Loucy (cell line): ENCODE results near the gene ELAVL1.

Experiments
- H2AFZ ChIP-seq: fragments of 200-600 bp; sonication (generic); 2 replicates; pipeline ENCODE4 v1.6.0; 2016; ENCODE audit warnings: antibody characterized with exemption, mild to moderate bottlenecking, low read length, moderate library complexity
- H3F3A ChIP-seq: fragments of 200-600 bp; 2 replicates; pipeline ENCODE4 v1.6.0; 2016; ENCODE audit warnings: antibody characterized with exemption, low read depth, mild to moderate bottlenecking
- H3K27me3 ChIP-seq: fragments of 200-600 bp; sonication (generic); 2 replicates; pipeline ENCODE4 v1.6.1; 2014; ENCODE audit warnings: low read length, mild to moderate bottlenecking; ENCODE audit not compliant: insufficient read depth, poor library complexity, severe bottlenecking
- H3K36me3 ChIP-seq: fragments of 200-600 bp; sonication (generic); 2 replicates; pipeline ENCODE4 v1.6.1; 2016; ENCODE audit warnings: low read length; ENCODE audit not compliant: insufficient read depth
- H3K4me1 ChIP-seq: fragments of 200-600 bp; sonication (generic); 2 replicates; pipeline ENCODE4 v1.5.1; 2014; ENCODE audit warnings: low read length, mild to moderate bottlenecking; ENCODE audit not compliant: insufficient read depth, poor library complexity, severe bottlenecking
- H3K4me2 ChIP-seq: fragments of 200-600 bp; sonication (generic); 2 replicates; pipeline ENCODE4 v1.6.0; 2014; ENCODE audit warnings: antibody characterized with exemption, low read length, low read depth, mild to moderate bottlenecking; ENCODE audit not compliant: poor library complexity, severe bottlenecking
- H3K4me3 ChIP-seq: fragments of 200-600 bp; sonication (generic); 2 replicates; pipeline ENCODE4 v1.5.1; 2014; ENCODE audit warnings: low read length, mild to moderate bottlenecking, mixed read lengths; ENCODE audit not compliant: poor library complexity, severe bottlenecking
- H3K79me2 ChIP-seq: fragments of 200-600 bp; sonication (generic); 2 replicates; pipeline ENCODE4 v1.6.1; 2014; ENCODE audit warnings: low read length; ENCODE audit not compliant: insufficient read depth
- H3K9ac ChIP-seq: fragments of 200-600 bp; sonication (generic); 2 replicates; pipeline ENCODE4 v1.6.0; 2014; ENCODE audit warnings: mild to moderate bottlenecking, low read depth, low read length, moderate library complexity; ENCODE audit not compliant: poor library complexity, severe bottlenecking
- H3K9me2 ChIP-seq: fragments of 200-600 bp; sonication (generic); replicated peaks from 2 replicates; pipeline ENCODE4 v1.6.1; 2016; ENCODE audit warnings: low read depth, low read length, mixed read lengths
- H3K9me3 ChIP-seq: fragments of 200-600 bp; sonication (generic); 2 replicates; pipeline ENCODE4 v1.6.1; 2014; ENCODE audit warnings: mild to moderate bottlenecking, antibody characterized with exemption, low read length, low read depth; ENCODE audit not compliant: insufficient read depth
- H4K20me1 ChIP-seq: fragments of 200-600 bp; sonication (generic); 2 replicates; pipeline ENCODE4 v1.6.0; 2014; ENCODE audit warnings: antibody characterized with exemption, low read length, mild to moderate bottlenecking; ENCODE audit not compliant: insufficient read depth, poor library complexity, severe bottlenecking
- CTCF ChIP-seq: fragments of 200-600 bp; sonication (generic); conservative IDR thresholded peaks from 2 replicates; pipeline ENCODE4 v1.5.1; 2014; ENCODE audit warnings: mild to moderate bottlenecking, antibody characterized with exemption, low read length
- EZH2phosphoT487 ChIP-seq: fragments of 200-600 bp; IDR thresholded peaks from 2 replicates; pipeline ENCODE4 v1.6.1; 2018; ENCODE audit warnings: antibody characterized with exemption, mild to moderate bottlenecking, moderate library complexity, borderline replicate concordance

The ELAVL1 gene

GRCh38 chr19:7933411-7933810, 72.0 kb downstream of the ELAVL1 start:
- TF ChIP-seq EZH2phosphoT487 = no peak
- TF ChIP-seq CTCF = peak; percentile 41
- Histone ChIP-seq H3K4me2 (no peak overlapping the region), H3K79me2 (no peaks in the 10 kb centered on the region), H3K9ac (no peak overlapping the region), H4K20me1 (no peaks in the 10 kb centered on the region), H2AFZ (no peak overlapping the region), H3K4me1 (no peaks in the 10 kb centered on the region), H3F3A (no peaks in the 10 kb centered on the region), H3K4me3 (no peak overlapping the region), H3K9me3 (no peaks in the 10 kb centered on the region), H3K9me2 (no peaks in the 10 kb centered on the region), H3K36me3 (peaks cover 48% of the 10 kb centered on the region; the same call in 1 of the 2 replicates), H3K27me3 (no peaks in the 10 kb centered on the region)

- no peak for TF ChIP-seq EZH2phosphoT487
- TF ChIP-seq CTCF = no peak
- Histone ChIP-seq H3K36me3 (peaks cover 44% of the 10 kb centered on the region; the same call in 1 of the 2 replicates), H3K9me2 (no peaks in the 10 kb centered on the region), H3K79me2 (no peaks in the 10 kb centered on the region), H3K4me3 (no peak overlapping the region), H3K4me1 (no peaks in the 10 kb centered on the region), H3K9me3 (no peaks in the 10 kb centered on the region), H3K27me3 (no peaks in the 10 kb centered on the region), H2AFZ (no peak overlapping the region), H3K4me2 (no peak overlapping the region), H3K9ac (no peak overlapping the region), H3F3A (no peaks in the 10 kb centered on the region), H4K20me1 (no peaks in the 10 kb centered on the region)
These were observed 72.5 kb downstream of the ELAVL1 start for GRCh38 chr19:7932930-7933300.

GRCh38 chr19:7932276-7932929, 73.0 kb downstream of the ELAVL1 start:
- Histone ChIP-seq H3K36me3 (peaks cover 39% of the 10 kb centered on the region; the same call in 1 of the 2 replicates), H3K9me2 (no peaks in the 10 kb centered on the region), H3F3A (no peaks in the 10 kb centered on the region), H2AFZ (no peak overlapping the region), H4K20me1 (no peaks in the 10 kb centered on the region), H3K27me3 (no peaks in the 10 kb centered on the region), H3K4me1 (no peaks in the 10 kb centered on the region), H3K79me2 (no peaks in the 10 kb centered on the region), H3K4me3 (no peak overlapping the region), H3K4me2 (no peak overlapping the region), H3K9ac (no peak overlapping the region), H3K9me3 (no peaks in the 10 kb centered on the region)
- no peak for TF ChIP-seq CTCF
- TF ChIP-seq EZH2phosphoT487 = no peak
